Caki2 (cell line): Measurements from ENCODE around the gene ERC2. TPM values are rescaled to one million over a fixed set of nuclear protein-coding genes. Genes with fewer than 3 reads are reported as not detected.

Experiments
- DNase-seq: peaks from one replicate; pipeline ENCODE4 v3.0.0-alpha.2; 2015; ENCODE audit warnings: low read depth
- in situ Hi-C: cut with HindIII; loops from 2 replicates; pipeline ENCODE4 v1.10.0; 2016; ENCODE audit warnings: low sequenced_read_pairs, low pct_unique_long_range_greater_than_20kb, mixed read lengths
- total RNA-seq: library from RNA; depleted of rRNA; stranded (reverse); fragments of >200 nt; shearing (Covaris generic); gene quantifications from 2 replicates; pipeline ENCODE4 v1.2.3, GENCODE V29; 2014; ENCODE audit warnings: low replicate concordance

The ERC2 gene
- total RNA-seq, 1 experiment from 2014 or later: not detected

DNA sequence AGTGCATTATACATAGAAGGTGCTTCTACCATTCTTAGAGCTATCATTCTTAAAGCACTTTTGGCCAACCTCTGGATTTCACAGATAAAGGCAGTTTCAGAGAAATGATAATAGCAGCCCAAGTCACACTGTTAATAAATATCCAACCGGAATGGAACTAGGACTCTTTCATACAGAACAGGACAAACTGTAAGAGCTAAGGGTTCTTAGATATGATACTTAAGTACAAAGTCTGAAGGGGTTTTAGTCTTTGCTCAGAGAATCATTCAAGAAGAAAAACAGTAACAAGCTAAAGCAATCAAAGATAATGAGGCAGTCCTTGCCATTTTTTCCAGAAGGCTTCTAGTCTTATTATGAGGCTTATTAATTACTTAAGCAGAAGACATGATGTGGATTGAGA, 239.0 kb downstream of the ERC2 start:
- in situ Hi-C loops: no loop called here

DNA sequence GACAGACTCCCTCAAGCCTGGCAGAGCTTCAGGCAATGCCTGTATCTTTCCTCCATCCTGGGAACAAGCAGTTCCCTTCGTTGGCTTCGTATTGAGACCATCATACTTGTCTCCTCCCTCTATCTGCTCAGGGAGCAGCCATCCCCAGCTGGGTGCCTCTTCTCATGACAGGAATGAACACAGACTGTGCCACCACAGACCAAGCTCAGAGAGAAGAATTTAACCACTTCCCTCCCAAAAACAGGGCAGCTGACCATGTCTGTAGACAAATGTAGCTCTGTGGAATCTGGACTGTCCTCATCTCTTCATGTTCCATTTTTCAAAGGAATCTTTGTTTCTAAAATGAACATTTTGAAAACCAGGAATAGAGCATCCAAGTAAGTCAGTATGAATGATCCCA, 245.4 kb downstream of the ERC2 start:
- in situ Hi-C loops: no loop called here

More for the DNA sequence above, 239.0 kb downstream of the ERC2 start:
- DNase-seq: no peak

DNA sequence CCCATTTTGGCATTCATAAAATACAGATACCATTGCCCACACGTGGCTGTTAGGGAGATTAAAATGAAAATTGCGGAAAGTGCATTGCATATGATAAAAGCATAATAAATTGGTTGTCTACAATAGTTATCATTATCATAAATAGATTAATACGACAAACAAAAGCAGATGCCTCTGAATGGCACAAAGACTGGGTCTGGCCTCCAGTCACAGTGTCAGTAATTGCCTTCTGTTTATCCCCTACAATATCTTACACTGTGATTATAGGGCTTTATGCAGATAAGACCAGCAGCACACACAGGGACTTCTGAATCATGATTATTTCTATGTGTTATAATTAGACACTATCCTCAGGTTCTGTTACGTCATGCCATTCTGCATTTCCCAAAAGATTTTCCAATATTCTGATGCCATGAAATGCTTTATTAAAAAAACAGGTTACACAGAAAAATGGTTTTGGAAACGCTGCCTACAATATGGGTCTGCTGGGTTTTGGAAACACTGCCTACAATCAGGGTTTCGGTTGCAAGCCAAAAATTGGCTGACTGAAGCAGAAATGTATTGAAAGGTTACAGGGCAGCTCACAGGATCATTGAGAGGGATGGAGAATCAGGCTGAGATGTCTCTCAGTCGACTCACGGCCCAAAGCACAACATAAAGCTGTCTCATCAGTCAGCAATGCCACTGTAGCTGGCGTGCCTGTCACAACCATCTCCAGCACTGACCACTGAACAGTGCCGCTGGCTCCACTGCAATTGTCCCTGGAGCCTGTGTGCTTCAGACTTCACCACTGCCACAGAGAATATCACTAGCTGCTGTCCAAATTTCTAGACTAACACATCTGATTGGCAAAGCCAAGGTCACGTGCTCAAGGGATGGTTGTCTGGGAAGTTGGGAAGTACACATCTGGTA, 248.1 kb downstream of the ERC2 start:
- in situ Hi-C loops: no loop called here
- DNase-seq: no peak

More for the DNA sequence above, 245.4 kb downstream of the ERC2 start:
- no peak for DNase-seq

DNA sequence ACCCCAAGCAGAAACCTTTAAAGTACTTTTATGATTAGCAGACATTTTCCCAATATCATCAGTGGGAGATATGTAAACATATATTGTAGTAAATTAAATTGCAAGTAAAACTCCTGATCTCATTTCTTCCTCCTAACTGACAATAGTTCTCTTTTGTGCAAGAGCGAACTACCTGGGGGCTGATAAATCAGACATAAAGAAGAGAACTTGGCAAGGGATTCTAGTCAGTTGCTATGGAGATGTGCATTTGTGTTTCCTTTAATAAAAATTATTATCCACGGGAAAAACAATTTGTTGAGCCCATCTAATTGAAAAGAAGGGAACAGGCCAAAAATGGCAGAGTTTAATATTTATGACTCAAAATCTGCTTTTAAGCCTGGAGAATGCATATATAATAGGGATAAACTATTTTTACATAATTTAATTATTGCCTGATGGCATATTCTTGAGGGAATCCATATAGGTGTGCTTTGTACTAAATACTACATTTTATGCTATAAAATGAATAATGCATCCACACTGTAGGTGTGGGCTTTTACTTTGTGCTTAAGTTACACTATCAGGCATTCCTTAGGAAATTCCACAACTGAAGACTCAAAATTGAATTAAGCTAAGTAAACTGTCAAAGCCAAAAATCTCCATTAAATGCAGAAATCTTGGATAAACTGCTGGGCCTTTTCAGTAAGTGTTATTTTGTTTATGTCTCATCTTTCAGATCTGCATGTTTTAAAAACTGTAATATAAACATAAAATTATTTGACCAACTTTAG, 258.1 kb downstream of the ERC2 start:
- in situ Hi-C loops: no loop called here
- no peak for DNase-seq

DNA sequence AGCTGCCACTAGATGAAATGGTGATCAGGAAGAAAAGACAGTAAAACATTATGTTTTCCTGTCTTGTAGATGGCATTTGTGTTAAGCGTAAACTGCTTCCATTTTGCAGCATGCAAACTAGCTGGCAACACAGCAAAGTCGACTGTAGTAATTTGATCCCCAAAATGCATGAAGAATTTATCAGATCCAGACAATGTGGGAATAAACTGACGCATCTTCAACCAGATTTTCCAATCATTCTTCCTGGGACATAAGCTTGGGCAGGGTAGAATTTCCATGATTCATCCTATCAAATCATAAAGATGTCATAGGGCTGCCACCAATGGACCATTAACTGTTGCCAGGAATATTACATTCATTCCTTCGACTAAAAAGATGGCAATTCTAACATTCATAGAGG, 260.3 kb downstream of the ERC2 start:
- in situ Hi-C loops: no loop called here
- no peak for DNase-seq

DNA sequence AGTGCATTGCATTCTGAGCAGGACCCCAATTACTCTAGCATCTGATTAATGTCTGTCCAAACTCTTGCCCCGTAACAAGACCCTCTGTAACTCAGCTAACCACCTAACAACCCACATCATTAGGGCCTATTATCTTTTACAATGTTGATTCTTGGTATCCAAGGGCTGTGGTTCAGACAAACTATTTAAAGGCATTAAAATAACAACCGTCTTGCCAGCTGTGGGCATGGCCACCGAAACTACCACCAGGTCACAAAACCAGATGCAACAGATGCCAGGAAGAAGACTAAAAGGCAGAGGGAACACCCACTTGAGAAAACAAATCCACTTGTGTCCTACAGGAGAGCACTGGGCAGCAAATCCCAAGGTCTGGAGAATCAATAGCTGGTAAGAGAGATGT, 262.9 kb downstream of the ERC2 start:
- in situ Hi-C loops: no loop called here
- DNase-seq: no peak

DNA sequence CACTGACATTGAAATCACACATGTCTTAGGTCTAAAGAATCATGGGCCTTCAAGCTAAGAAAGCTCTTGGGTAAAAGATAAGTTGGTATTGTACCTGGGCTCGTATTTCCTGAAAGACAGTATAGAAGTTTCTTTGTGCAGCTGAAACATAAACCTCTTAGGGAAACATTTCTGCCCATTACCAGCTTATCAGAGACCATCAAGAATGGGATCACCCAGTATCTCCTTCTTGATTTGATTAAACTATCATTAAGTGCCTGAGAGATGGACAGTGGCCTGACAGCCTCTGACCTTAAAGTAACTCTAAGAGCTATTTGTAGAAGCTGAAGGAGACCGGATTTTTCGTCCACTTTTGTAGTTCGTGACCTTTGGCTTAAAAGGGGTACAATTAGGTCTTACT, 265.3 kb downstream of the ERC2 start:
- in situ Hi-C loops: no loop called here
- DNase-seq: no peak

DNA sequence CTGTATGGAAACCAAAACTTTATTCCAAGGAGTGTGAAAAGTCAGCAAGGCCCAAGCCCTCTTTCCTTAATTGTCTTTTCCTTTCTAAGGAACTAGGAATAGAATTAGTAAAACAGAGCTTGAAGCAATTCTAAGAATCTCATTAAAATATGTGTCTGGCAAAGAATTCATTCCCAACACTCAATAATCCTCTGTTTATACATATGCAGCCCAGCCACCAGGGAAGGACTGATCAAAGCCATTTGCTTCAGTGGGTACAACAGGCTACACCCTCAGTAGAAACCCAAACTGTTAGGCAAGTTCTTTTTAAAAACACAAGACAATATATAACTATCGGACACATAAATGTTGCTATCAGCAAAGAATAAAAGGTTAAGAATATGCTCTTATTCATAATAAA, 266.9 kb downstream of the ERC2 start:
- in situ Hi-C loops: no loop called here
- no peak for DNase-seq

DNA sequence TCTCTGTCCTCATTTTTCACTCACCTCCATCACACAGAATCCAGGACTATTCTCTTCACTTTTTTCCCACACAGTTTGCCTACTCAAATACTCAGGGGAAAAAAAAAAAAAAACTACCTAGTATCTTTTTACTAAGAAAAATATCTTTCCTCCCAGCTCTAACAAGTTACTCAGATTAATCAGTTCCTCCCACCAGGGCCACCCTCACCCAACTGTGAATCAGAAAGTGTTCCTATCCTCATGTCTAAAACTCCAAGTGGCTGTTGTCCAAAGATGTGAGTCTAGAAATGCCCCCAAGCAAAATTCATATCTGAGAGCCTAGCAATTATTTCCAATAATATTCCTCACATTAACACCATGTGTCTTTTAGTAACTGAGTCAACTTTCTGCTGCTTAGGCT, 268.0 kb downstream of the ERC2 start:
- no peak for DNase-seq
- in situ Hi-C loops: no loop called here

DNA sequence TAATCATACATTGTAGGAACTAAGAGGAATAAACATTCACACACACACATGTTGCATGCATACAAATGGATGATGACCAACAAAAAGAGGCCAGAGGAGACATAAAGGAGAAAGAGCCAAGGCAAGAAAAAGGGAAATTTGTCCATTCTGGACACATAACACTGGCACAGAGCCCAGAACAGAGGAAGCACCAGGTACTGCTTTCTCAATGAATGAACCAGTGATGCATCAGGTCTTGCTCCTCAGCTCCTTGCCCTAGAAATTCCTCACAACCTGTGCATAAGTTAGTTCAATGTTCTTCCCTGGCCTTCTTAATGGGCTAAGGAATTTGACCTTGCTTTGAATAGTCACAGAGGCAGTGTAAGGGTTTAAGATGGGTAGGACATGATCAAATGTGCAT, 270.3 kb downstream of the ERC2 start:
- in situ Hi-C loops: no loop called here
- no peak for DNase-seq

DNA sequence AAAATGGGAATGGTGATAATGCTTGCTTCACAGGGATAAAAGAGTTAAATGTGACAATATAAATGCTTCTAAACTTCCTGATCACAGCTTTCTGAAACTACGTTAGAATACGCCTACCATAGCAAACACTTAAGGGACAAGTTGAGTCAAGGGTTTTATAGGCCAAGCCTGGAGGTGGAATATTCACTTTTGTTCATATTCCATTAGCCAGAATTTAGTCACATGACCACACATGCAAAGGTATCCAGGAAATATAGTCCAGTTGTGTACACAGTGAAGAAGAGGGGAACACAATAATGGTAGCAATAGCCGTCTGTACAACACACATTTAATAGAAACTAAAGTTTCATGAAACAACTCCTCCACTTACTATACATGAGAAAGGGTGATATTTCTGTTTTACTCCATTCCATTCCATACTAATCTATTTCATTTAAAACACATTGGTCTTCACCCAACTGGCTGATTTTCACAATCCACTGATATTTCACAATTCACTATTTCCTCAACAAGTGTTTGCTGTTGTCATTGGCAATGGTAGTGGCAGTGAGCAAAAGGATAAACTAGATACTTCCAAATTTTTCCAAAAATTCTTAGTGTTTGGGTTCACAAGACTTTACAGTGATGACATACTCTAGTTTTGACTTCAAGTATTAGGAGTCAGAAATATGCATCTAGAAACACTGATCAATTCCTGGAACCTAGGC, 270.9 kb downstream of the ERC2 start:
- DNase-seq: no peak
- in situ Hi-C loops: no loop called here

DNA sequence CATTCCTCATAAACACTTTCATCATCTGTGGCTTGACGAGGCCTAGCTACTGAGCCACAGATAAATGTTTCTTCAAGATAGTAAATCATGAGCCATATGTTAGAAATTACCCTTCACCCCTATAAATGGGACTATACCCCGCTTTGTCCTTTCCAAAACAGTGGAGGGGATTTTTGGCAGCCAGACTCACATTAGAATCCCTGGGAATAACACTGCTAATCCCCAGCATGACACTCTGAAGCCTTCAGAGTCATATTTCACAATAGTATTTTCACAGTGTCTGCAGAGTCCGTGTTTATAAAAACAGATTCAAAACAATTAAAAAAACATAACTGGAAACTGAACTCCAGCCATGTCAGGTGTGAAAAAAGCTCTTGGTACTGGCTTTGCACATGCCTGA, 271.6 kb downstream of the ERC2 start:
- DNase-seq: no peak
- in situ Hi-C loops: no loop called here

DNA sequence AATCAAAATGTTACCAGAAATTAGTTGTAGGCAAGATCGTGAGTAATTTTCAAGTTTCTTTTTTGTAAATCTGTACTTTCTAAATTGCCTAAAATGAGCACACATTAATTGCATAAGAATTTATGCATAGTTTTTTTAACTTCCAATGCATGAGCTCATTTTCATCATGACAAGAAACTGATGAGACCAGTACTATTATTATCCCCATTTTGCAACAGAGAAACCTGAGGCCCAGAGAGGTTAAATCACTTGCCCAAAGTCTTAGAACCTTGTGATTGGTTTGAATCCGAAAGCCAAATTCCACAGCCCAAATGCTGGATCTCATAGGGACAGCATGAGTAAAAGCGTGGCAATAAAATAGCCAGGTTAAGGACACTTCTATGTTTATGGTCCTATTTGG, 274.7 kb downstream of the ERC2 start:
- in situ Hi-C loops: no loop called here

DNA sequence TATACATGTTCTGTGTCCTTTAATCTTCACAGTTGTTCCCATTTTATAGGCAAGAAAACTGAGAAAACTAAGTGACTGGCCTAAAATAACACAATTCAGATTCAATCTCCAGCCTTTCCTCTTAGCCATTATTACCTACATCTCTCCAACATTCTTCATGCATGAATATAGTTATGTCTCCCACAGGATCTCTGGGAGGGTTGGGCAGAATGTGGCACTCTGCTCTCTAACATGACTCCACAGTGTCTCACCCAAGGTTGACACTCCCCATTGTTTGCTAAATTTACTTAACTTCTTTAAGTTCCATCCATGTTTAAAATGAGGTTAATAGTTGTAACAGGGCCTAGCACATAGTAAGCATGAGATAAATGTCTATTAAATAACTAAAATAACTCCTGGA, 276.3 kb downstream of the ERC2 start:
- in situ Hi-C loops: no loop called here
- DNase-seq: no peak

More for the DNA sequence above, 274.7 kb downstream of the ERC2 start:
- no peak for DNase-seq

DNA sequence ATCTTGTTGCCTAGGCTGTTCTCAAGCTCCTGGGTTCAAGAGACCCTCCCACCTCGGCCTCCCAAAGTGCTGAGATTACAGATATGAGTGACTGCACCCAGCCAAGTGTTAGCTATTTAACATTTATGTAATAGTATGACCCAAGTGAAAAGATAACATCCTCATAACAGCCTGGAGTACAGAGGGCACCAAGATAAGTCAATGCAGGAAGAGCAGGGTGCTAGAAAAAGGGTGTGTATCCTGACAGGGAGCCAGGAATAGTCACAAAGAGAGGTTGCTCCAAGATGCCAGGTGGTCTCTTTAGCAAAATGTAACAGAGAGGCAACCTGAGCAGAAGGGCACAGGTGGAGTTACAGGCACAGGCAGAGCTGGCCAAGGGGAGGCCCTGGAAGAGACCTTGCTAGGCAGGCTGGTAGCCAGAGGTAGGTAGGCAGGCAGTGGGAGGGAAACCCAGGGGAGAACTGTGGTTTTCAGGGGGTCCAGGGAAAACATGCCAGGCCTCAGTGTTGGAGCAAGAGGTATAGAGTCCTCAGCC, 277.4 kb downstream of the ERC2 start:
- in situ Hi-C loops: no loop called here
- DNase-seq: no peak

DNA sequence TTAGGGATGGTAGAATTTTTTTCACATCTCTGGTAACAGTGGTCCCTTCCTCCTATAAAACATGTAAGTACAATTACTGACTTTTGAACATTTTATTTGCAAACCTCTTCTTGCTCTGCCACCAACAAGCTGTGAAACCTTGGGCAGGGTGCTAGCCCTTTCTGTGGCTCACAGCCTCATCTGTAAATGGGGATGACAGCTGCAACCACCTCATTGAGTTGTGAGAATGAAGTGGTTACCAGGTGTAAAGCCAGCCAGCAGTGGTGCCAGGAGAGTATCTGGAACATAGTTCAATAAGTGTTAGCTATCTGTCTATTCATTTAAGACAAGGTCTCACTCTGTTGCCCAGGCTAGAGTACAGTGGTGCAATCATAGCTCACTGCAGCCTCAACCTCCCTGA, 278.1 kb downstream of the ERC2 start:
- no peak for DNase-seq
- in situ Hi-C loops: no loop called here

DNA sequence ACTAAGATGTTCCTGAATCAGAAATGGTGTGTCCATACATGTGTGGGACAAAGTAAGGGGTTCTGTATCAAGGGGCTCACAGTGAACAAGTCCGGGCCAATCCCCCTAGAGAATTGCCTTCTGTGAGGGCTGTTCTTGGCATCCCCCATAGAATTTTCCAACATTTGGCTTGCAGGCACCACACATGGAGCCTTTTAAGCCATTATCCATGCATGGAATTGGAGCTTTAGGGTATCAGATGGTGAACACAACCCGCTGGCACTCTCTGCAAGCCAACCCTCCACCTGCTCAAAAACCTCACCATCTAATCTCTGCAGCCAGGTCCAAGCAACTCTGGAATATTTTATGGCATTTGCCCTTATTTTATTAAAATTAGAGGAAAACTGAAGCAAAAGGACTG, 278.7 kb downstream of the ERC2 start:
- no peak for DNase-seq
- in situ Hi-C loops: no loop called here

DNA sequence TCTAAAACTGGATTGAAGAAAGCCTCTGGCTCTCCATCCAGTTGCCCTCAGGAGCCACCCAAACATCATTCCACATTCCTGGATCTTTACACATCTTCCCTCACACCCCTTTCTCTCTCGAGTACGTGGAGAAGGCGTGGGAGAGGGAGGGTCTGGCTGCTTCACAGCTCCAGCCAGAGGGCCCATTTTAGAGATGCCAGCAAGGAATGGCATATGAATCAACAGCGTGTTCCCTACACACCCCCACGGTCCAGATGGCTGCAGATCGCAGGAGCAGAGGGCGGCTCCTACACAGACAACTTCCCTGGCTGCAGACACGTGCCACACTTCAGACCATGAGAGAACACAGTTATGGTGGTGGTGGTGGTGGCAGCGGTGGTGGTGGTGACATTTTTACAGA, 280.1 kb downstream of the ERC2 start:
- no peak for DNase-seq
- in situ Hi-C loops: no loop called here

DNA sequence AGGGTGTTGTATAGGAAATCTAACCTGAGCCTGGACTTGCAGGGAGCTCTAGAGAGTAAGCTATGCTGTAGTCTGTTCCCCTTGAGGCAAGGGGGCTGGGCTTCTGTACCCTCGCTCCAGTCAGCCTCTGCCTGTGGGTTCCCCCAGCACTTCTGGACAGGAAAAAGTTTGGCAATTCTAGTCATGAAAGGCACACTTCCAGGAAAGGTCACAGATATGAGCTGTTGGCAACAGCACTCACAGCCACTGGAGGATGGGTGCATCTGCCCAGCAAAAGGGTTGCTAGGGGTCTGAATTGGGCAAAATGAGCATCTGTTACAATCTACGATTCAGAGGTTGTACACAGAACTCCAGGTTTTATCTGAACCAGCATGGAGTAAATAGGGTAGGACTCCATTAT, 281.2 kb downstream of the ERC2 start:
- no peak for DNase-seq
- in situ Hi-C loops: no loop called here
